GM12873 (cell line): ENCODE results near the gene INSL6.

Experiments
- TF ChIP-seq, protein P1 (sequence below): IDR thresholded peaks from 2 replicates; pipeline ENCODE4 v1.5.1; 2012; ENCODE audit warnings: low read depth, mild to moderate bottlenecking, moderate library complexity, low read length, control low read depth; ENCODE audit not compliant: insufficient read depth; ENCODE audit errors: missing control alignments

INSL6 gene

DNA sequence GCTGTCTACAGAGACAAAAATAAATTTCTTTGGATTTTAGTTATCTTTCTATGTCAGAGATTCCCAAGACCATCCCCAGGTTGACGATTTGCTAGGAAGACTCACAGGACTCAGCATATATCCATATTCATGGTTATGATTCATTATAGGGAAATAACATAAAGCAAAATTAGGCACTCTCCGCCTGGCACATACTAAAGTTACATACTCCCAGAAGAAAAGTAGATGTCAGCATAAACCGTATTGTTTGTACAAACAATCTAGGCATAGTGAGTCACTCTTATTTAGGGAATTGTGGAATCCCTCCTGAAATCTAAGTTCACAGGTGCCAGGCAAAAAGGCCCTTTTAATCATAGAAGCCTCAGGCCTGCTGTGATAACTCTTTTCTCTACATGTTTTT lies 62.9 kb downstream of the INSL6 start:
- TF ChIP-seq, protein P1, sequence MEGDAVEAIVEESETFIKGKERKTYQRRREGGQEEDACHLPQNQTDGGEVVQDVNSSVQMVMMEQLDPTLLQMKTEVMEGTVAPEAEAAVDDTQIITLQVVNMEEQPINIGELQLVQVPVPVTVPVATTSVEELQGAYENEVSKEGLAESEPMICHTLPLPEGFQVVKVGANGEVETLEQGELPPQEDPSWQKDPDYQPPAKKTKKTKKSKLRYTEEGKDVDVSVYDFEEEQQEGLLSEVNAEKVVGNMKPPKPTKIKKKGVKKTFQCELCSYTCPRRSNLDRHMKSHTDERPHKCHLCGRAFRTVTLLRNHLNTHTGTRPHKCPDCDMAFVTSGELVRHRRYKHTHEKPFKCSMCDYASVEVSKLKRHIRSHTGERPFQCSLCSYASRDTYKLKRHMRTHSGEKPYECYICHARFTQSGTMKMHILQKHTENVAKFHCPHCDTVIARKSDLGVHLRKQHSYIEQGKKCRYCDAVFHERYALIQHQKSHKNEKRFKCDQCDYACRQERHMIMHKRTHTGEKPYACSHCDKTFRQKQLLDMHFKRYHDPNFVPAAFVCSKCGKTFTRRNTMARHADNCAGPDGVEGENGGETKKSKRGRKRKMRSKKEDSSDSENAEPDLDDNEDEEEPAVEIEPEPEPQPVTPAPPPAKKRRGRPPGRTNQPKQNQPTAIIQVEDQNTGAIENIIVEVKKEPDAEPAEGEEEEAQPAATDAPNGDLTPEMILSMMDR, result no peak

DNA sequence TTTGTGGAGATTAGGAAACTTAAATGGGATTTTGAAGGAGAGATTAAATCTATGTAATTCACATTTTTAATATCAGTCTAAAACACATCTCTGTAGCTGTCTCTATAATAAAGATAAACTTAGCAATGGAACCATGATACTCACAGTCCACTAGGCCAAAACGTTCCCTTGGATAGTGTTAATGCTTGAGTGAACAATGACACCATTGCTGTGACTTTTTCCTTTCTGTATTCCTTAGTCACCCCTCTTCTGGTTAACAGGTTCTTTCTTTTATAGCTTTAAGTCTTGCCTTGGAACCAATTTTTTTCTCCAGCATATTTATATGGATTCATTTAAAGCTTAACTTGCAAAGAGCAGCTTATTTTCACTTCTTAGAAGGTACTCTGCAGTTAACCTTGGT lies 63.3 kb downstream of the INSL6 start:
- TF ChIP-seq, protein P1, result no peak

DNA sequence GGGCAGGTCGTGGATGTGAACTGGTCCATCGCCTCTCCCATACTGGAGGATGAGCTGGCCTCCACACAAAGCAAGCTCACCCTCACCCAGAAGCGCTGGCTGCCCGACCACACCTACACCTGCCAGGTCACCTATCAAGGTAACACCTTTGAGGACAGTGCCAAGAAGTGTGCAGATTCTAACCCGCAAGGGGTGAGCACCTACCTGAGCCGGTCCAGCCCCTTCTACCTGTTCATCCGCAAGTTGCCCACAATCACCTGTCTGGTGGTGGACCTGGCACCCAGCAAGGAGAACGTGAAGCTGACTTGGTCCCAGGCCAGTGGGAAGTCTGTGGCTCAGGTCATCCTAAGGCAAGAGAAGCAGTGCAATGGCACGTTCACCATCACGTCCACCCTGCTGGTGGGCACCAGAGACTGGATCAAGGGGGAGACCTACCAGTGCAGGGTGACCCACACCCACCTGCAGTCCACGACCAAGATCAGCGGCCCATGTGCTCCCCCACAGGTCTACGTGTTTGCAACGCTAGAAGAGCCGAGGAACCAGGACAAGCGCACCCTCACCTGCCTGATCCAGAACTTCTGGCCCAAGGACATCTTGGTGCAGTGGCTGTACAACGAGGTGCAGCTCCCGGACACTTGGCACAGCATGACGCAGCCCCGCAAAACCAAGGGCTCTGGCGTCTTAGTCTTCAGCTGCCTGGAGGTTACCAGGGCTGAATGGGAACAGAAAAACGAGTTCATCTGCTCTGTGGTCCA lies 71.3 kb downstream of the INSL6 start:
- TF ChIP-seq, protein P1, result no peak
